ENCODE results near the gene SH3TC2. TPM values are rescaled to one million over a fixed set of nuclear protein-coding genes. Genes with fewer than 3 reads are reported as not detected.

The SH3TC2 gene
- total and polyA plus RNA-seq, 2 of the 4 experiments (the other 2 are of a cell fraction), result 3.4 to 7.9 TPM

GRCh38 chr5:148965511-148966265, 97.2 kb downstream of the SH3TC2 start:
- Histone ChIP-seq H3K27ac (ENCODE audit: insufficient read depth, low read length) (peak overlapping the region; percentile 33; the same call in 1 of the 2 replicates), H2AFZ (replicated peaks; ENCODE audit: low read length, poor library complexity) (peak overlapping the region; percentile 23), H2BK15ac (ENCODE audit: low read depth, low read length) (peak overlapping the region; percentile 93; the same call in 2 of the 3 replicates), H3K4me1 (ENCODE audit: control insufficient read depth, insufficient read depth, low read length) (peaks cover 13% of the 10 kb centered on the region), H3K14ac (replicated peaks; ENCODE audit: low read depth, low read length) (peak overlapping the region; percentile 73), H3K79me1 (ENCODE audit: low read depth in 1 of 2, low read length in 2 of 2) (no peaks in the 10 kb centered on the region), H3K23ac (ENCODE audit: low read depth, low read length) (peak overlapping the region; percentile 80; the same call in 1 of the 2 replicates), H4K8ac (ENCODE audit: low read depth in 2 of 2, low read length in 2 of 2) (peak overlapping the region; percentile 68 to 87), H3K18ac (ENCODE audit: low read depth, low read length) (peak overlapping the region; percentile 38; the same call in 1 of the 2 replicates), H3K27me3 (ENCODE audit: control insufficient read depth, insufficient read depth, low read length) (no peaks in the 10 kb centered on the region), H3K36me3 (ENCODE audit: control insufficient read depth, insufficient read depth, low read length) (no peaks in the 10 kb centered on the region), H2BK5ac (ENCODE audit: low read depth, low read length, poor library complexity, severe bottlenecking) (peak overlapping the region; percentile 81), H2AK9ac (replicated peaks; ENCODE audit: low read depth, low read length, poor library complexity) (no peak overlapping the region), H3K56ac (ENCODE audit: extremely low read depth, insufficient read depth, low read length) (peak overlapping the region; percentile 54), H3K9ac (ENCODE audit: low read depth, low read length) (no peak overlapping the region), H2AK5ac (ENCODE audit: low read depth, low read length) (peak overlapping the region; percentile 68), H2BK20ac (ENCODE audit: low read depth, low read length) (peak overlapping the region; percentile 97), H3K4ac (ENCODE audit: low read depth, low read length) (peak overlapping the region; percentile 94), H4K20me1 (ENCODE audit: insufficient read depth, low read length) (no peaks in the 10 kb centered on the region), H4K5ac (ENCODE audit: low read depth, low read length) (peak overlapping the region; percentile 11; the same call in 1 of the 2 replicates), H3K4me3 (ENCODE audit: insufficient read depth, low read depth, low read length) (no peak overlapping the region), H3K9me3 (ENCODE audit: control insufficient read depth, insufficient read depth, low read length) (no peaks in the 10 kb centered on the region), H3K9me1 (ENCODE audit: insufficient read depth, low read length) (peaks cover 16% of the 10 kb centered on the region), H3K4me2 (ENCODE audit: low read depth, low read length) (no peak overlapping the region), H2BK120ac (ENCODE audit: low read depth, low read length) (peak overlapping the region; percentile 94), H4K91ac (ENCODE audit: insufficient read depth, low read depth, low read length) (peak overlapping the region; percentile 99)
- DNase-seq, result peak; percentile 97
- ChIA-PET CTCF (interaction anchor here (0.9 to 2.5 kb wide), 7 partner anchors 9 to 207 kb away, joined by 3 to 13 read pairs (median 3); no protein-coding TSS in a partner anchor), POLR2A (ENCODE audit: unreplicated experiment) (interaction anchor here (0.6 kb wide), 1 partner anchor 1484 kb away, joined by 9 read pairs; no protein-coding TSS in a partner anchor)
- no TSS peak for BruUV-seq (replicated peaks)
- ATAC-seq (ENCODE audit: low read depth), result peak; percentile 87
- intact Hi-C loops (cut with micrococcal nuclease), result loop anchor here (2.0 kb wide), 1 partner anchor 53 kb away; no protein-coding TSS in a partner anchor
- peak; percentile 64 for TF ChIP-seq CEBPB (IDR thresholded peaks at IDR 0.05; ENCODE audit: low read depth, low read length)
- TF ChIP-seq NFE2L2 (IDR thresholded peaks at IDR 0.05; ENCODE audit: low read depth, low read length), result 0 out of 2 replicates have a peak, but pooled peaks have one; percentile 31
- TF ChIP-seq MXI1 (IDR thresholded peaks at IDR 0.05; ENCODE audit: borderline replicate concordance, low read depth, low read length), result peak; percentile 92; the same call in 1 of the 2 replicates
- TF ChIP-seq MAZ (IDR thresholded peaks at IDR 0.05; ENCODE audit: borderline replicate concordance, low read depth, low read length), result 0 out of 2 replicates have a peak, but pooled peaks have one; percentile 25
- peak; percentile 77 for TF ChIP-seq FOS (IDR thresholded peaks at IDR 0.05; ENCODE audit: low read depth, low read length)
- TF ChIP-seq MAFK (IDR thresholded peaks at IDR 0.05; ENCODE audit: low read depth, low read length), result no peak
- peak; percentile 68; the same call in 1 of the 2 replicates for TF ChIP-seq CHD1 (IDR thresholded peaks at IDR 0.05; ENCODE audit: low read depth, low read length)
- TF ChIP-seq RCOR1 (IDR thresholded peaks at IDR 0.05; ENCODE audit: insufficient replicate concordance, low read length), result peak; percentile 68
- no peak for TF ChIP-seq CTCF (conservative IDR thresholded peaks at IDR 0.05; ENCODE audit: low read depth, low read length)
- TF ChIP-seq USF2 (IDR thresholded peaks at IDR 0.05; ENCODE audit: low read depth, low read length), result peak; percentile 84
- TF ChIP-seq BHLHE40 (IDR thresholded peaks at IDR 0.05; ENCODE audit: low read depth, low read length), result peak; percentile 100
- TF ChIP-seq SMC3 (IDR thresholded peaks at IDR 0.05; ENCODE audit: low read depth, low read length), result no peak; the same call in 1 of the 2 replicates
- dilution Hi-C loops (cut with HindIII; ENCODE audit: low sequenced_read_pairs, unreplicated experiment), result no loop called here
- 10% methylated on average over 6 of the region's 13 CpGs; no CpG with 5 or more reads in 1 of the 2 experiments for WGBS, 2 experiments (ENCODE audit: extremely low coverage in 2 of 2, insufficient read length in 1 of 2)
- in situ Hi-C loops (cut with MboI; ENCODE audit: low sequenced_read_pairs), result no loop called here

All from IMR-90 (cell line).